ENCODE data around the gene ZNF107.
"Not testable (repeated sequence)": the region's sequence is repeated elsewhere in the genome, so short reads cannot be mapped to it uniquely, and the experiment has no call there.

The ZNF107 gene

DNA sequence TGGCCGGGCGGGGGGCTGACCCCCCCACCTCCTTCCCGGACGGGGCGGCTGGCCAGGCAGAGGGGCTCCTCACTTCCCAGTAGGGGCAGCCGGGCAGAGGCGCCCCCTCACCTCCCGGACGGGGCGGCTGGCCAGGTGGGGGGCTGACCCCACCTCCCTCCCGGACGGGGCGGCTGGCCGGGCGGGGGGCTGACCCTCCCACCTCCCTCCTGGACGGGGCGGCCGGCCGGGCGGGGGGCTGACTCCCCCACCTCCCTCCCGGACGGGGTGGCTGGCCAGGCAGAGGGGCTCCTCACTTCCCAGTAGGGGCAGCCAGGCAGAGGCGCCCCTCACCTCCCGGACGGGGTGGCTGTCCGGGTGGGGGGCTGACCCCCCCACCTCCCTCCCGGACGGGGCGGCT lies 72.5 kb downstream of the ZNF107 start:
- not testable (repeated sequence) for DNase-seq

DNA sequence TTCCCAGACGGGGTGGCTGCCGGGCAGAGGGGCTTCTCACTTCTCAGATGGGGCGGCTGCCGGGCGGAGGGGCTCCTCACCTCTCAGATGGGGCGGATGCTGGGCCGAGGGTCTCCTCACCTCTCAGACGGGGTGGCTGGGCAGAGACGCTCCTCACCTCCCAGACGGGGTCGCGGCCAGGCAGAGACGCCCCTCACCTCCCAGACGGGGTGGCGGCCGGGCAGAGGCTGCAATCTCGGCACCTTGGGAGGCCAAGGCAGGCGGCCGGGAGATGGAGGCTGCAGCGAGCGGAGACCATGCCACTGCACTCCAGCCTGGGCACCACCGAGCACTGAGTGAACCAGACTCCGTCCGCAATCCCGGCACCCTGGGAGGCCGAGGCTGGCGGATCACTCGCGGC lies 73.0 kb downstream of the ZNF107 start:
- DNase-seq = not testable (repeated sequence)

- DNase-seq = no peak
These were observed 78.7 kb downstream of the ZNF107 start for GRCh38 chr7:64744680-64745079.

DNA sequence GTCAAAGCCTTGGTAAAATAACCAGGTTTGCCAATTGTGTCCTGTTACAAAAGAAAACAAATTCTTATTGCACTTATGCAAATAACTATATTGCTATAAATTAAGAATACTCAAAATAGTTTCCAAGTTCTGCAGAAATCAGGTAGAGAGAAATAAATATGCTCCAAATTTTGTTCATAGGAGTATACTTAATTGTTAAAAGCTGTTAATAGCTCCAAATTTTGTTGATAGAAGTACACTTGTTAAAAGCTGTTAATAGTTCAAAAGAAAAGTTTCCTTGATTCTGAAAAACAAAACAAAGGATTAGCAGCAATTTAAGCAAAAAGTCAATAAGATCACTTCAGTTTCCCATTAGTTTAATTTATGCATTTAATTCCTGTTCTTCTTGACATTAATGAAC lies 81.9 kb downstream of the ZNF107 start:
- no peak for DNase-seq

GRCh38 chr7:64753032-64753431 lies 87.1 kb downstream of the ZNF107 start:
- no peak for DNase-seq

- DNase-seq = no peak
These were observed 89.9 kb downstream of the ZNF107 start for GRCh38 chr7:64755865-64756264.

GRCh38 chr7:64758151-64758550 lies 92.2 kb downstream of the ZNF107 start:
- no peak for DNase-seq

Measured in NCI-H1105 treated with DMSO at 0.1 percent for 48 hours (cell line).